Renal pelvis (tissue), 4 donors: Measurements from ENCODE around the gene AGPAT2. TPM values are rescaled to one million over a fixed set of nuclear protein-coding genes. Genes with fewer than 3 reads are reported as not detected.

Experiments used
- DNase-seq: peaks from one replicate; pipeline ENCODE4 v3.0.0-alpha.2; 2013
- polyA plus RNA-seq, 3 donors: library from polyadenylated mRNA; unstranded; fragments of 120-200 nt; gene quantifications; one replicate each; pipeline ENCODE4 v1.2.1, GENCODE V29; 2013; ENCODE audit not compliant: insufficient read length in 3 of 3

AGPAT2 gene
- polyA plus RNA-seq, 3 donors: 51.5 to 61.0 (median 59.4) TPM

GRCh38 chr9:136665111-136665703 is 22.1 kb downstream of the AGPAT2 start:
- DNase-seq: no peak

- no peak for DNase-seq
Measured at GRCh38 chr9:136664000-136664915, 23.0 kb downstream of the AGPAT2 start.

GRCh38 chr9:136662656-136663581 is 24.3 kb downstream of the AGPAT2 start, which contains the start of gene EGFL7:
TSS of gene EGFL7 (plus strand) at chr9:136662916. CDS start at chr9:136668283, 5,367 bp downstream.
- DNase-seq: no peak

GRCh38 chr9:136662326-136662655 is 25.0 kb downstream of the AGPAT2 start:
- no peak for DNase-seq

- no peak for DNase-seq
Measured at GRCh38 chr9:136661641-136662325, 25.5 kb downstream of the AGPAT2 start.

GRCh38 chr9:136660971-136661550 is 26.2 kb downstream of the AGPAT2 start:
- DNase-seq: no peak

GRCh38 chr9:136659861-136660784 is 27.1 kb downstream of the AGPAT2 start:
- DNase-seq: no peak

- no peak for DNase-seq
Measured at GRCh38 chr9:136658849-136659535, 28.3 kb downstream of the AGPAT2 start.

GRCh38 chr9:136657974-136658848 is 29.0 kb downstream of the AGPAT2 start:
- no peak for DNase-seq

- no peak for DNase-seq
Measured at GRCh38 chr9:136656795-136657611, 30.3 kb downstream of the AGPAT2 start.

GRCh38 chr9:136656183-136656738 is 31.0 kb downstream of the AGPAT2 start:
- DNase-seq: no peak

- no peak for DNase-seq
Measured at GRCh38 chr9:136655536-136656182, 31.6 kb downstream of the AGPAT2 start.

GRCh38 chr9:136654820-136655535 is 32.3 kb downstream of the AGPAT2 start:
- DNase-seq: no peak

GRCh38 chr9:136653323-136654079 is 33.8 kb downstream of the AGPAT2 start:
- DNase-seq: no peak

- no peak for DNase-seq
Measured at GRCh38 chr9:136651860-136652259, 35.4 kb downstream of the AGPAT2 start.
